ENCODE measurements around the gene HGFAC. TPM values are rescaled to one million over a fixed set of nuclear protein-coding genes. Genes with fewer than 3 reads are reported as not detected.

HGFAC gene
- polyA plus RNA-seq, 3 donors, result 0.78 to 2.7 (median 2.6) TPM

DNA sequence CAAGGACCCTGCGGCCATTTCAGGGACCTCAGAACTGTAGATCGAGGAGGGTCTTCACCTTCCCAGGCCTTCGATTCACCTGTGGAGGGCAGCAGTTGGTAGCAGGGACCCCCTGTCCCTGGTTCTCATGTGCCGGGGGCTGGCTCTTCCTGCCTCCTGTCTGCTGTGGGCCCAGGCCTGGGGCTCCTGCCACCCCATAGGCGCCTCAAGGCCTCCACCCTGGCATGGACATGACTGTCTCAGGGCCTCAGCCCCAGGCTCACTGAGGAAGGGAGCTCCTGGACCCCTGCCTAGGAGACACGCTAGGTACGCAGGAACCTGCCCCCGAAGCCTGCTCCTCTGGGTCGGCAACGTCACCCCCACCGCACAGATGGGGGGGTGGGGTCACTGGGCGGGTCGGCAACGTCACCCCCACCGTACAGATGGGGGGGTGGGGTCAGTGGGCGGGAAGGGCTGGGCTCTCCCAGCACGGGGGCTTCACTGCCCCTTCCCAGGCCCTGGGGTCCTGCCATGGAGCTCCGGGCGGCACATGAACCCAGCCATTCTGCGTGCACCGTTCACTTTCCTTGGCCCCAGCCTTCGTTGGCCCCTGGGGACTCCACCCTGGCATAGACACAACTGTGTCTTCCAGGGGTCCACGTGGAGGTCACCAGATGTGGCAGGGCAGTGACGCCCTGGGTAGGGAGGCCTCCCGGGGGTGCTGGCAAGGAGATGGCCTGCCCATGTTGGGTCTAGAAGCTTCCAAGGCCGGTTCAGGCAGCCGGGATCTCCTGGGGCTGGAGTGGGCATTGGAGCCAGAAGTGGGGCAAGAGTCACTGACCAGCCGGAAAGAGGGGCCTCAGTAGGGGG, 3.5 kb upstream of the HGFAC start:
- no peak for DNase-seq (ENCODE audit: extremely low read depth in 1 of 11, low read depth in 9 of 11, low spot score in 4 of 11)

DNA sequence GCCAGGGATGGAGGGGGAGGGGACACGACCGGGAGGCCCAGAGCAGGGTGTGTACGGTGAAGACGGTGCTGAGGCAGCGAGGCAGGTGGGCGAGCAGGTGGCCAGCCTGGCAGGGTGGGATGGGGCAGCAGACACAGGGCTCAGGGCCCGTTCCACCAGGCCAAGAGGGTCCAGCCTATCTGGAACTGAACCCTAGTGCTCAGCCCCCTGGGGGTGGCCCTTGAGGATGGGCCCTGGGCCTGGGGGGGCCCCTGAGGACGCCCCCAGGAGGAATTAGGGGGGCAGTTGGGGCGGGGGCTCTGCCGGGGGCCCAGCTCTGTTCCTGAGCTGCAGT, 3.0 kb upstream of the HGFAC start:
- no peak for DNase-seq (ENCODE audit: extremely low read depth in 1 of 11, low read depth in 9 of 11, low spot score in 4 of 11)

DNA sequence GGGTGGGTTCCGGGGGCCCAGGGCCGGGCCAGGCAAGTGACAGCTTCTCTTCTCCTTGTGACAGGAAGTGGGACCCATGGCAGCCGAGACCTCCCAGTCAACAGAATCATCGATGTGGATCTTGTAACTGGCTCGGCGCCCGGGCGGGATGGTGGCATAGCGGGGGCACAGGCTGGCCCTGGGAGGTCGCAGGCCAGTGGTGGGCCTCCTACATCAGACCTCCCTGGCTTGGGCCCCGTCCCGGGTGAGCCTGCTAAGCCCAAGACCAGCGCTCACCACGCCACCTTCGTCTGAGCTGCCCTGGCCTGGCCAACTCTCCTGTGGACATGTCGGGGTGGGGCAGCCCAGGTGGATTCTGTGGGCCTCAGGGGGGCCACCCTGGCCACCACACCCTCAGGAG, 2.4 kb upstream of the HGFAC start:
- no peak for DNase-seq (ENCODE audit: extremely low read depth in 1 of 11, low read depth in 9 of 11, low spot score in 4 of 11)

DNA sequence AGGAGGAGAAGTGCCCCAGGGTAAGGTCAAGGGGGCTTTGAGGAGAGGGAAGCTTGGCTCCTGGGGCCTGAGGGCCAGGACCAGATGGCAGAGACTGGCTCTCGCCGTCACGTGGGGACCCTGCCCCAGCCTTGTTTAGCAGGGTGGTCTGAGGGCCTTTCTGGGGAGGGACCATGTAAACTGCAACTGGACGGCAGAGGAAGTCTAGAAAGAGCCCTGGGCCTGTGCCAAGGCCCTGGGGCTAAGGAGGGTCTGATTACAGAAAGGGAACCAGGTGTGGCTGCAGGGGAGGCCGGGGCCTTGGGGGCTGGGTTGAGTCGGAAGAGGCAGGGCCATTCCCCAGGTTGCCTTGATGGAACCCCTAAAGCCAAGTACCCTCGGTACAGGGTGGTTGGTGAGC, 1.8 kb upstream of the HGFAC start:
- DNase-seq (ENCODE audit: extremely low read depth in 1 of 11, low read depth in 9 of 11, low spot score in 4 of 11), result no peak

DNA sequence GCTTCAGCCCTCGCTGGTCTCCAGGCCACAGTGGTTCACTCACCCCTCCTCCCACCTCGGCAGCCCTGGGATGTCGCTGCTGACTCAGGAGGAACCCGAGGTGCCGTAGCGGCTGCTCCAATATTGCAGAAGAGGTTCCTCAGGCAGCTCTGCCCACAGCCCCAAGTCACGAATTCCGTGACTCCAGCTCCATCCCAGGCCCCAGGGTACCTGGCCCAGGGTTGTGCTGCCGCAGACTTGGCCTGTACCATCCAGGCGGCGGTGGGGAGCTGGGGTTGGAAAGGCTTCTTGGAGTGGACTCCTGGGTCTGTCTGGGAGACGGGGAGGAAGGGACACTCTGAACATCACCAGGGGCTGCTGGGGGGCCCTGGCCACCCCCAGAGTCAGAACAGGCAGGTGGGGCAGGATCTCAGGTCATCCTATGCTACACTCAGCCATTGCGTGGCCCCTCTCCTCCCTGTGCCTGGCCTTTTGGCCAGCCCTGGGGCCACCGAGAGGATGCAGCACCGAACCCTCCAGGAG, 728 bp upstream of the HGFAC start:
- no peak for DNase-seq (ENCODE audit: extremely low read depth in 1 of 11, low read depth in 9 of 11, low spot score in 4 of 11)

DNA sequence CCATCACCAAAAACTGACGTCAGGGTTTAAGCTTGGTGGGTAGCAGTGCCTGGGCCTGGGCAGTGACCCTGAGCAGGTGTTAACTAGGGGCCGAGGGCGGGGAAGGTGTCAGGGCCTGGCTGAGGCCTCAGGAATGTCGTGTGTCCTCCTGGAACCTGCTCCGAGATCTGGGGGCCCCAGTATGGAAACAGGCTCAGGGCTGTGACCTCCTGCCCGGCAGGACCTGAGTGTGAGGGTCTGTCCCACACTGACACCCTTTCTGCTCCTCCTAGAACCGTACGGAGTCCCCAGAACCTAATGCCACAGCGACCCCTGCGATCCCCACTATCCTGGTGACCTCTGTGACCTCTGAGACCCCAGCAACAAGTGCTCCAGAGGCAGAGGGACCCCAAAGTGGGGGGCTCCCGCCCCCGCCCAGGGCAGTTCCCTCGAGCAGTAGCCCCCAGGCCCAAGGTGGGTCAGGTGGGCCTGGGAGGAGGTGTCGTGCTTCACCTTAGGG, 741 bp downstream of the HGFAC start:
- no peak for DNase-seq (ENCODE audit: extremely low read depth in 1 of 11, low read depth in 9 of 11, low spot score in 4 of 11)

DNA sequence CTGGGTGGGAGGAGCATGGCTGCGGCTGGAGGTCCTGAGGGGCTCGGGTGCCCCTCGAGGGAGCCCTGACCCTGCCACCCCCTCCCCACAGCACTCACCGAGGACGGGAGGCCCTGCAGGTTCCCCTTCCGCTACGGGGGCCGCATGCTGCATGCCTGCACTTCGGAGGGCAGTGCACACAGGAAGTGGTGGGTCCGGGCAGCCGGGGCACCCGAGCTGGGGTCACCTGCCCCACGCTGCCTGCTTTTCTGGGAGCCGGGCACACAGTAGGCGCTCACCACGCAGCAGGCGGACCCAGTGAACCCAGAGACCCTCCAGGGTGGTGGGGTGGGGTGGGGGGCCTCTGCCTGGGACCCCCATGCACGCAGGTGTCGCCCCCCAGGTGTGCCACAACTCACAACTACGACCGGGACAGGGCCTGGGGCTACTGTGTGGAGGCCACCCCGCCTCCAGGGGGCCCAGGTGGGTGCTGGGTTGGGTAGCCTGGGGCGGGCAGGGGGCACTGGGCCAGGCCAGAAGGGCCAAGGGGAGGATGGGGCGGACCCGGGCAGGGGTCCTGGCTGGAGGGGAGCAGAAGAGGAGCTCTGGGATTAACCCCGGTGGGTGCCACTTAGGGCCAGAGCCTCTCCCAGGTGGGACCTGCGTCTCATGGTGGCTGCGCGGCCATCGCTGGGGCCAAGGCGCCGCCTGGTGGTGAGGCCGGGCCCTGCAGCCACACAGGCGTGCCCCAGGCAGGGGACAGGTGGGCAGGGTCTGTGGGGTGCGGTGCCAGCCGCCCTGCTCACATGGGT, 1.4 kb downstream of the HGFAC start:
- DNase-seq (ENCODE audit: extremely low read depth in 1 of 11, low read depth in 9 of 11, low spot score in 4 of 11), result no peak

DNA sequence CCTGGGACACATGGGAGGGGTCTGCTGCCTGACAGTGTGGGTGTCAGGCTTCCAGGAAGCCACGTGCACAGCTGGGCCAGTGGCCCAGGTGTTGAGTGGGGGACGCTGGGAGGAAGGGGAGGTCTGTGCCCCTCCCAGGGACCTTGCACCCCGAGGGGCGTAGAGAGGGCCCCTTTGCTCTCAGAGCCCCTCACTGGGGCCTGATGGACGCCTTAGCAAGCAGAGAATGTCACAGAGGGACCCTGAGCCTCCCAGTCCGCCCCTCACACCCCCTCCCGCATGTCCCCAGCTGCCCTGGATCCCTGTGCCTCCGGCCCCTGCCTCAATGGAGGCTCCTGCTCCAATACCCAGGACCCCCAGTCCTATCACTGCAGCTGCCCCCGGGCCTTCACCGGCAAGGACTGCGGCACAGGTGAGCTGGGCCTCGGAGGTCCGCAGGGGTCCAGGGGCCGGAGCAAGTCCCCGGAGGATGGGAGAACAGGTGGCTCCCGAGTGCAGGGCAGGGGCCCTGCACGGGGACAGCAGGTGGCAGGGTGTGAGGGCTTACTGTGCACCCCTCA, 2.1 kb downstream of the HGFAC start:
- DNase-seq (ENCODE audit: extremely low read depth in 1 of 11, low read depth in 9 of 11, low spot score in 4 of 11), result no peak

DNA sequence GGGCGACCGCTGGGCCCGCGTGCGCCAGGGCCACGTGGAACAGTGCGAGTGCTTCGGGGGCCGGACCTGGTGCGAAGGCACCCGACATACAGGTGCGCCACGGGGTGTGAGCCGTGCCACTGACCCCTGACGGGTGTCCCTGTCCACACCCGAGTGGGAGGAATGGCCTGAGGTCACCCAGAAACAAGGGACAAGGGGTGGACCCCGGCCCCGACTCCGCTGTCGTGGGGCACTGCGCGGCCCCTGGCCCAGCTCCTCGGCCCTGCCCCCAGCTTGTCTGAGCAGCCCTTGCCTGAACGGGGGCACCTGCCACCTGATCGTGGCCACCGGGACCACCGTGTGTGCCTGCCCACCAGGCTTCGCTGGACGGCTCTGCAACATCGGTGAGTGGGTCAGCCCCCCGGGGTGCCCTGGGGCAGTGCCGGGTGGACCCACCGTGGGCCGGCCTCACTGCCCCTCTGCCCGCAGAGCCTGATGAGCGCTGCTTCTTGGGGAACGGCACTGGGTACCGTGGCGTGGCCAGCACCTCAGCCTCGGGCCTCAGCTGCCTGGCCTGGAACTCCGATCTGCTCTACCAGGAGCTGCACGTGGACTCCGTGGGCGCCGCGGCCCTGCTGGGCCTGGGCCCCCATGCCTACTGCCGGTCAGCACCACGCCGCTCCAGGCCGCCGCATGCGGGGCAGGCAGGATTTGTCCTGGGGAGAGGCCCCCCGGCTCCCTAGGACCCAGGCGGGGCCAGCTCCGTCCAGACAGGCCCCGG, 2.8 kb downstream of the HGFAC start:
- no peak for DNase-seq (ENCODE audit: extremely low read depth in 1 of 11, low read depth in 9 of 11, low spot score in 4 of 11)

DNA sequence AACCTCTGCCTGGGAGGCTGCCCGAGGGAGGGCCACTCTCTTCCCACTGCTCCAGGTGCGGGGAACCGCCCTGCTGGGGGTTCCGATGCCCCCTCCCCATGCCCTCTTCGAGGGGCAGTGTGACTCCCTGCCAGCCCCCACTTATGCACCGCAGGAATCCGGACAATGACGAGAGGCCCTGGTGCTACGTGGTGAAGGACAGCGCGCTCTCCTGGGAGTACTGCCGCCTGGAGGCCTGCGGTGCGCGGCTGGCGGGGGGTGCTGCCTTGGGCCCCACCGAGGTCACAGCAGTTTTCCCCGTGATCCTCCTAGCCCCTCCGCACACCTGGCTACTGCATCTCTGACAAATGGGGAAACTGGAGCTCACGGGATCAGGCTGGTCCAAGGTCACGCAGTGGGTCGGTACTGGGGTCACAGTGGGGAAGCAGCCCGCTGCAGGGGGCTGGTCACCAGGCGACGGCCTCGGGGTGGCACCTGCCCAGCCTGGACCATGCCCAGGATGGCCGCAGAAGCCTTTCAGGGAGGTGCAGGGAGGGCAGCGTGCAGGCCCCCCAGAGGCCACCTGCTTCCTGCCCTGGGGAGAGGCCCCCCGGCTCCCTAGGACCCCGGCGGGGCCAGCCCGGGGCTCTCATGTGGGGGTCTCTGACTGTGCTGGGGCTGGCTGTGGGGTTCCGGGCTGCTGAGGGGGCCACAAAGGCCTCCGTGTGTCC, 3.5 kb downstream of the HGFAC start:
- DNase-seq (ENCODE audit: extremely low read depth in 1 of 11, low read depth in 9 of 11, low spot score in 4 of 11), result no peak

DNA sequence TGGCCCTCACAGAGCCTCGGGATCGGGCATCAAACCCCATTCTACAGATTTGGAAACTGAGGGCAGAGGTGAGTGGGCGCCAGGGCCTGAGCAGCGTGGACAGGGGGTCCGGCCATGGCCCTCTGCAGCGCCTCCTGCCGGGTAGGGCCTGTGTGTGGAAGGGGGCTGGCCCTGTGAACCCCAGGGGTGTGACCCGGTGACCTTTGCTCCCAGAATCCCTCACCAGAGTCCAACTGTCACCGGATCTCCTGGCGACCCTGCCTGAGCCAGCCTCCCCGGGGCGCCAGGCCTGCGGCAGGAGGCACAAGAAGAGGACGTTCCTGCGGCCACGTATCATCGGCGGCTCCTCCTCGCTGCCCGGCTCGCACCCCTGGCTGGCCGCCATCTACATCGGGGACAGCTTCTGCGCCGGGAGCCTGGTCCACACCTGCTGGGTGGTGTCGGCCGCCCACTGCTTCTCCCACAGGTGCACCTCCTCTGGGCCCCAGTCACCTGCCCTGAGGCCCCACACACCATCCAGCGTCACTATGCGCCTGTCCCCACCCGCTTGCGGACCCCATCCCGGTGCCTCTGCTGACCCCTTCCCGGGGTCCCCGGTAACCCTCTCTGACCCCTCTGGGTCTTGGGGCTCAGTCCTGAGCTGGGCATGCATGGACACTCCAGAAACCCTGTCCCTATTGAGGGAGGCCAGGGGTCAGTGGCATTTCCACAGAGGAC, 4.2 kb downstream of the HGFAC start:
- DNase-seq (ENCODE audit: extremely low read depth in 1 of 11, low read depth in 9 of 11, low spot score in 4 of 11), result no peak

DNA sequence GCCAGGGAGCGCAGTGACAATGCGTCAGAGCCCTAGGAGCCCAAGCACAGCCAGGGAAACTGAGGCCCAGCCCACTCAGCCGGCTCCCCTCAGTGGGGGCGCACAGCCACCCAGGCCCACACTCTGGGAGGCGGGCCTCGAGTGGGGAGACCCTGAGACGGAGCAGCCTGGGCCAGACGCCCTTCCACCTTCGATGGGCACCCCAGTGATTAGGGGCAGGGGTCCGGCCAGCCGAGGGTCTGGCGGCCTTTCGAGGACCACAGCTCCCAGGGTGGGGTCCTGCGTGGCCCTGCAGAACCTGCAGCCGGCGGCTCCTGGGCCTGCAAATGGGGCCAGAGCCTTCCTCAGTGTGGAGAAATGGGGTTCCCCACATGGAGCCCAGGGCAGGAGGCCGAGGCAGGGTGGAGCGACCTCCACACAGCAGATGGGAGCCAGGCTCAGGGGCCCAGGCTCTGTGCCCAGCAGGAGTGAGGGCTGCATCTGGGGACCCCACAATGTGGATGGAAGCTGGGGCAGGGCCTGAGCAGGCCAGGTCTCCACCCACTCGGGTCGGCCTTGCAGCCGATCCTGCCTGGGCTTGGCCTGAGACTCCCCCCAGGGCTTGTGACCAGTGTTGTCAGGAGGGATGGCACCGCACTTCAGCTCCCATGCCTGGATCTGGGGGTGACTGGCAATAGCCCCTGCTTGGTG, 5.0 kb downstream of the HGFAC start:
- DNase-seq (ENCODE audit: extremely low read depth in 1 of 11, low read depth in 9 of 11, low spot score in 4 of 11), result no peak

DNA sequence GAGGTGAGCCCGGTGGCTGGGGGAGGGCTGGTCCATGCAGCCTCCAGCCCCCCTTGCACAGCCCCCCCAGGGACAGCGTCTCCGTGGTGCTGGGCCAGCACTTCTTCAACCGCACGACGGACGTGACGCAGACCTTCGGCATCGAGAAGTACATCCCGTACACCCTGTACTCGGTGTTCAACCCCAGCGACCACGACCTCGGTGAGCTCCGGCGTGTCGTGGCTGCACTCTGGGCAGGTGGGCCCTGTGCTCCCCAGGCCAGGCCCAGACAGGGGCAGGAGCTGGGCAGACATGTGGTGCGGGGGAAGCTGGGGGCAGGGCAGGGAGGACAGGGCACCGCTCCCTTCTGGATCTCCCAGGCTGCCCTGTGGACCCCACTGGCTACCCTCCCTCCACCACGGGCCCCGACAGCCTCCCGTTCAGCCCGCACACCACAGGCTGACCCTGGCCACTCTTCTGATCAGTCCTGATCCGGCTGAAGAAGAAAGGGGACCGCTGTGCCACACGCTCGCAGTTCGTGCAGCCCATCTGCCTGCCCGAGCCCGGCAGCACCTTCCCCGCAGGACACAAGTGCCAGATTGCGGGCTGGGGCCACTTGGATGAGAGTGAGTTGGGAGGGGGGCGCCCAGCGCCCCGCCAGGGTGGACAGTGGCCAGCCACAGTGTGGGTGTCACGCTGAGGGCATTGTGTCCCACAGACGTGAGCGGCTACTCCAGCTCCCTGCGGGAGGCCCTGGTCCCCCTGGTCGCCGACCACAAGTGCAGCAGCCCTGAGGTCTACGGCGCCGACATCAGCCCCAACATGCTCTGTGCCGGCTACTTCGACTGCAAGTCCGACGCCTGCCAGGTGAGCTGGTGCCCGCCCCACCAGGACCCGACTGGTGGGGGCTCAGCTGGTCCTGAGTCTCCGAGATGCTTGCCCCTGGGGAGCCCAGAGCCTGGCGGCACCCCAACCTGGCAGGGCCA, 5.9 kb downstream of the HGFAC start:
- no peak for DNase-seq (ENCODE audit: extremely low read depth in 1 of 11, low read depth in 9 of 11, low spot score in 4 of 11)

DNA sequence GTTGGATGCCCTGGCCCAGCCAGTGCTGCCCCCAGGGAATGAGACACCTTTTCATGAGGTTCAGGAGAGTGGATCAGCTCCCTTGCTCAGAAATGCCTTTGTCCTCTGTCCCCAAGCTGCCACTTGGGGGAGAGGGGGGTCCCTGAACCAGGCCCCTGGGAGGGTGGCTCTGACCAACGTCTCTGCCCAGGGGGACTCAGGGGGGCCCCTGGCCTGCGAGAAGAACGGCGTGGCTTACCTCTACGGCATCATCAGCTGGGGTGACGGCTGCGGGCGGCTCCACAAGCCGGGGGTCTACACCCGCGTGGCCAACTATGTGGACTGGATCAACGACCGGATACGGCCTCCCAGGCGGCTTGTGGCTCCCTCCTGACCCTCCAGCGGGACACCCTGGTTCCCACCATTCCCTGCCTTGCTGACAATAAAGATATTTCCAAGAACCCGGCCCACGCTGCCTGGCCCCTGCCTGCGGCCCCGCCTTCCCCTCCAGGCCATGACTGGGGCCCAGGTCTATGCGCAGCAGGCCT, 7.3 kb downstream of the HGFAC start:
- DNase-seq (ENCODE audit: extremely low read depth in 1 of 11, low read depth in 9 of 11, low spot score in 4 of 11), result no peak

DNA sequence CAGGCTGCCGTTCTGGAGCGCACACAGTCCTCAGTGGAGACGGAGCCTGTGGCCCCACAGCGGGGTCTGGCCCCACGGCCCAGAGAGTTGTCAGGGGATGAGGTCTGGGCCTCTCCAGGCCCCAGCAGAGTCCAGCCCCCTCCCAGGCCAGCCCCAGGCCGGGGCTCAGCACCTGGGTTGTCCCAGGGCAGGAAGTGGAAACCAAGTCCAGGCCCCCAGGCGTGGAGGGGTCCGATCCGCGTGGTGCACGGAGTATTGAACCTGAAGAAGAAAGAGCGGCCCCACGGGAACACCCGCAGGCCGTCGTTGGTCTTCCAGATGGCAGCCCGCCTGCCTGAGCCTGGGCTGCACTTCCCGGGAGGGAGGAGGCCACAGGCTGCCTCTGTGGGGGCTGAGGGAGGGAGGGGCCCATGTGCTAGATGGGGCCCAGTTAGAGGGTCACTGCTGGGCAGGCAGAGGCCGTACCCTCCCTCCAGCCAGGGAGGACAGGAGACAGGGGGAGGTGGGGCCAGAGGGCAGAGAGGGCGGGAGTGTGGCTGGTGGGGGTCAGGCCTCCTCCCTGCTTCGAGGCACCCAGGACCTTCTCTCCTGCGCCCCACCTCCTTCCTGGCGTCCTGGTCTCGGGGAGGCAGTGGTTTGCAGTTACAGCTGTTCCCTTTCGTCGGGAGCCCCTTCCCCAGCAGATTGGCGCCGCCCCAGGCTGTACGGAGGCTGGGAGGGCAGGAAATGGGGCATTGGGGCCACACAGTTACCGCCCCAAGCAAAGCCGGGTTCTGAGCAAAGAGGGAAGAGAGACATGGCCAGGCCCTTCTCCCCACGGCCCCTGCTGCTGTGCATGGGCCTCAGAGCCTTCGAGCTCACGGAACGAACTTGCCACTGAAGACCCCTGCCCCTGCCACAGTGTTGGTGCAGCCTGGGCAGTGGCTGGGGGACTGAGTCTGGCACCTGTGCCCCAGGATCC, 8.1 kb downstream of the HGFAC start:
- DNase-seq (ENCODE audit: extremely low read depth in 1 of 11, low read depth in 9 of 11, low spot score in 4 of 11), result no peak

All from renal cortex interstitium (tissue), 11 donors.